Nephron progenitor cell (in vitro differentiated cells): ENCODE data around the gene SERINC2.
A peak's percentile ranks its signal among the peaks of the same experiment; 100 is the strongest.

Experiments
- DNase-seq: peaks from one replicate; pipeline ENCODE4 v3.0.0; 2021
- H3K27ac Mint-ChIP-seq: 2 replicates; pipeline ENCODE4 v1.8.0; 2021; ENCODE audit warnings: mild to moderate bottlenecking, moderate library complexity, mixed read lengths
- H3K27me3 Mint-ChIP-seq: 2 replicates; pipeline ENCODE4 v1.8.0; 2021; ENCODE audit warnings: mild to moderate bottlenecking, low read depth, mixed read lengths; ENCODE audit not compliant: poor library complexity
- H3K36me3 Mint-ChIP-seq: 2 replicates; pipeline ENCODE4 v1.8.0; 2021; ENCODE audit warnings: low read depth, mixed read lengths
- H3K4me1 Mint-ChIP-seq: 2 replicates; pipeline ENCODE4 v1.8.0; 2021; ENCODE audit warnings: mixed read lengths
- H3K4me3 Mint-ChIP-seq: 2 replicates; pipeline ENCODE4 v1.8.0; 2021; ENCODE audit warnings: mild to moderate bottlenecking, moderate library complexity, mixed read lengths
- H3K9me3 Mint-ChIP-seq: 2 replicates; pipeline ENCODE4 v1.8.0; 2021; ENCODE audit warnings: mild to moderate bottlenecking, moderate library complexity, mixed read lengths
- CTCF ChIP-seq: fragments of 200-600 bp; sonication (generic); IDR thresholded peaks from 2 replicates; pipeline ENCODE4 v1.5.0; 2021; ENCODE audit warnings: antibody characterized with exemption

SERINC2 gene

GRCh38 chr1:31412732-31413404 lies at the start of gene SERINC2:
TSS of gene SERINC2 (plus strand) at chr1:31413213. CDS start at chr1:31413266, 53 bp downstream.
- DNase-seq = peak; percentile 64
- Mint-ChIP-seq H3K27me3 (peaks cover 53% of the 10 kb centered on the region), H3K9me3 (no peaks in the 10 kb centered on the region), H3K4me3 (peak within 1 kb of the TSS; percentile 98), H3K36me3 (no peaks in the 10 kb centered on the region), H3K27ac (peak within 1 kb of the TSS; percentile 26), H3K4me1 (peaks cover 28% of the 10 kb centered on the region)
- no peak for TF ChIP-seq CTCF

GRCh38 chr1:31364561-31365250 lies 48.3 kb upstream of the SERINC2 start:
- Mint-ChIP-seq H3K4me1 (peaks cover 16% of the 10 kb centered on the region), H3K4me3 (no peak overlapping the region), H3K9me3 (no peaks in the 10 kb centered on the region), H3K27me3 (no peaks in the 10 kb centered on the region), H3K36me3 (peaks cover 28% of the 10 kb centered on the region), H3K27ac (peak overlapping the region; percentile 11)
- no peak for DNase-seq
- no peak for TF ChIP-seq CTCF

- no peak for TF ChIP-seq CTCF
- H3K27ac Mint-ChIP-seq = no peak overlapping the region
- peaks cover 15% of the 10 kb centered on the region for H3K36me3 Mint-ChIP-seq
- H3K27me3 Mint-ChIP-seq = no peaks in the 10 kb centered on the region
- H3K9me3 Mint-ChIP-seq = no peaks in the 10 kb centered on the region
- no peak overlapping the region for H3K4me3 Mint-ChIP-seq
- peaks cover 25% of the 10 kb centered on the region for H3K4me1 Mint-ChIP-seq
- no peak for DNase-seq
Observed at GRCh38 chr1:31366796-31367195, 46.2 kb upstream of the SERINC2 start.

- DNase-seq = no peak
- peaks cover 41% of the 10 kb centered on the region for H3K4me1 Mint-ChIP-seq
Observed at GRCh38 chr1:31368611-31369107, 44.4 kb upstream of the SERINC2 start.

GRCh38 chr1:31370021-31370420 lies 43.0 kb upstream of the SERINC2 start:
- Mint-ChIP-seq H3K9me3 (no peaks in the 10 kb centered on the region), H3K27ac (no peak overlapping the region), H3K4me3 (no peak overlapping the region), H3K27me3 (peaks cover 3% of the 10 kb centered on the region), H3K4me1 (peaks cover 36% of the 10 kb centered on the region), H3K36me3 (peaks cover 5% of the 10 kb centered on the region)
- no peak for TF ChIP-seq CTCF
- no peak for DNase-seq

More at GRCh38 chr1:31368611-31369107, 44.4 kb upstream of the SERINC2 start:
- no peak overlapping the region for H3K27ac Mint-ChIP-seq
- H3K27me3 Mint-ChIP-seq = peaks cover 3% of the 10 kb centered on the region
- H3K4me3 Mint-ChIP-seq = no peak overlapping the region
- no peak for TF ChIP-seq CTCF
- H3K9me3 Mint-ChIP-seq = no peaks in the 10 kb centered on the region
- H3K36me3 Mint-ChIP-seq = peaks cover 12% of the 10 kb centered on the region
